WERI-Rb-1 (cell line): ENCODE measurements around the gene MANBA.

Experiments used
- DNase-seq: peaks from one replicate; pipeline ENCODE4 v3.0.0-alpha.2; 2020
- H3K27ac ChIP-seq: fragments of 250-450 bp; sonication (Bioruptor Pico); 2 replicates; pipeline ENCODE4 v1.5.1; 2020; ENCODE audit warnings: mild to moderate bottlenecking, moderate library complexity
- H3K27me3 ChIP-seq: fragments of 250-450 bp; sonication (Bioruptor Pico); 2 replicates; pipeline ENCODE4 v1.5.1; 2021; ENCODE audit warnings: mild to moderate bottlenecking, low read depth, moderate library complexity; ENCODE audit not compliant: insufficient read depth, severe bottlenecking
- H3K36me3 ChIP-seq: fragments of 250-450 bp; sonication (Bioruptor Pico); 2 replicates; pipeline ENCODE4 v1.5.1; 2020; ENCODE audit warnings: mild to moderate bottlenecking, moderate library complexity
- H3K4me3 ChIP-seq: 2 replicates; pipeline ENCODE4 v1.5.1; 2011; ENCODE audit warnings: low read depth, mild to moderate bottlenecking, control low read depth, low read length
- H3K9me3 ChIP-seq: fragments of 250-450 bp; sonication (Bioruptor Pico); 2 replicates; pipeline ENCODE4 v1.5.1; 2021; ENCODE audit warnings: mild to moderate bottlenecking, moderate library complexity; ENCODE audit not compliant: severe bottlenecking
- CTCF ChIP-seq: IDR thresholded peaks from 2 replicates; pipeline ENCODE4 v1.5.1; 2011; ENCODE audit warnings: low read depth, mild to moderate bottlenecking, control low read depth, inconsistent platforms, low read length

Gene MANBA

GRCh38 chr4:102585329-102585728, 175.4 kb downstream of the MANBA start:
- Histone ChIP-seq H3K4me3 (no peak overlapping the region), H3K9me3 (no peaks in the 10 kb centered on the region), H3K27me3 (no peaks in the 10 kb centered on the region), H3K27ac (no peak overlapping the region), H3K36me3 (peaks cover 6% of the 10 kb centered on the region)
- TF ChIP-seq CTCF, result no peak
- no peak for DNase-seq

GRCh38 chr4:102584091-102584490, 176.7 kb downstream of the MANBA start:
- H3K27ac ChIP-seq, result no peak overlapping the region
- H3K36me3 ChIP-seq, result peaks cover 6% of the 10 kb centered on the region
- no peak for TF ChIP-seq CTCF
- H3K27me3 ChIP-seq, result no peaks in the 10 kb centered on the region
- DNase-seq, result no peak
- no peaks in the 10 kb centered on the region for H3K9me3 ChIP-seq
- H3K4me3 ChIP-seq, result no peak overlapping the region
